Measurements from ENCODE around the gene RRM1.

DNA sequence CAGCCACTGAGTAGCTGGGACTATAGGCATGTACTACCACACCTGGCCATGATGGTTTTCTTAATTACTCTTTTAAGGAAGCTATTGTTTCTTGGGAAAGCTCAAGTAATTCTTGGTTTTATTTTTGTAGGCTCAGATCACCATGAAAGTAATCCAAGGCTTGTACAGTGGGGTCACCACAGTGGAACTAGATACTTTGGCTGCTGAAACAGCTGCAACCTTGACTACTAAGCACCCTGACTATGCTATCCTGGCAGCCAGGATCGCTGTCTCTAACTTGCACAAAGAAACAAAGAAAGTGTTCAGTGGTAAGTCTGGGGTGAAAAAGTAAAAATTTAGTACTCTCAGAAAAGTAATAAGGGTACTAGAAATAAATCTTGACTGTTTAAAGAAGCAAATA lies 11.3 kb downstream of the RRM1 start:
- TF ChIP-seq CTCF (conservative IDR thresholded peaks at IDR 0.05; ENCODE audit: low read depth, low read length): no peak
- TF ChIP-seq EZH2 (IDR thresholded peaks at IDR 0.05; ENCODE audit: borderline replicate concordance, low read depth, low read length, poor library complexity, severe bottlenecking): no peak

All from A673 (cell line).